Activated CD8-positive, alpha-beta memory T cell treated with anti-CD3 and anti-CD28 coated beads, Interleukin-2, amount 50 U/mL, for 1 hour (primary cell): ENCODE data around the gene COL13A1.

Source experiments
- DNase-seq: peaks from one replicate; pipeline ENCODE4 v3.0.0-alpha.2; 2020; ENCODE audit errors: extremely low read depth

Gene COL13A1

DNA sequence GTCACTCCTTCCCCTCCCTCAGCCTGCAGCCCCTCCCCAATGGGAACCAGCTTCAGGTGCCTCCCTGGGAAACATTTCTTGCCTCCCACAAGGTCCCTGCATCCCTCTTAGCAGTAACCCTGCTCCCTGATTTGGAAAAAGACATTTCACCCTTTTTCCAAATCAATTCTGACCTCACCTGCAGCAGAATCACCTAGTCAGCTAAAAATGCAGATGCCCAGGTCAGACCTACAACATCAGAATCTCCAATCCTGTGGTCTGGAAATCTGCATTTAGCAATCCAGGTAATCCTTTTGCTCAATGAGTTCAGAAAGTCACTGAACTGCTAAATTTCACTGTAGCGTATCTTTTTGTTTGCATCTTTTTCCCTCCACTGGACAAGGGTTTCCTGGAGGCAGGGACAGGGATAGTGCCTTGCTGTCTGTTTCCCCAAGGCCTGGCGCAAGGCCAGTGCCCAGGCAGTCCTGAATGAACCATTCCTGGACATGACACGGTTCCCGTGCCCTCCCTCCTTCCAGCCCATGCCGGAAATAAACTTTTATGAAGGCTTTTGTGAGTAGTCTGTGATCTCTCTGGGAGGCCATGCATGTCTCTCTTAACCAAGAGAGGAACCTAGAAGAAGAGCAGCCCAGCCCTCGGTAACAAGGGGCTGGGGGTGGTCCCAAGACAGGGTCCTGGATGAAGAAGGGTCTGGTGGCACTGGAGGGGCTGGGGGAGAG is 44.0 kb downstream of the COL13A1 start:
- DNase-seq = no peak

DNA sequence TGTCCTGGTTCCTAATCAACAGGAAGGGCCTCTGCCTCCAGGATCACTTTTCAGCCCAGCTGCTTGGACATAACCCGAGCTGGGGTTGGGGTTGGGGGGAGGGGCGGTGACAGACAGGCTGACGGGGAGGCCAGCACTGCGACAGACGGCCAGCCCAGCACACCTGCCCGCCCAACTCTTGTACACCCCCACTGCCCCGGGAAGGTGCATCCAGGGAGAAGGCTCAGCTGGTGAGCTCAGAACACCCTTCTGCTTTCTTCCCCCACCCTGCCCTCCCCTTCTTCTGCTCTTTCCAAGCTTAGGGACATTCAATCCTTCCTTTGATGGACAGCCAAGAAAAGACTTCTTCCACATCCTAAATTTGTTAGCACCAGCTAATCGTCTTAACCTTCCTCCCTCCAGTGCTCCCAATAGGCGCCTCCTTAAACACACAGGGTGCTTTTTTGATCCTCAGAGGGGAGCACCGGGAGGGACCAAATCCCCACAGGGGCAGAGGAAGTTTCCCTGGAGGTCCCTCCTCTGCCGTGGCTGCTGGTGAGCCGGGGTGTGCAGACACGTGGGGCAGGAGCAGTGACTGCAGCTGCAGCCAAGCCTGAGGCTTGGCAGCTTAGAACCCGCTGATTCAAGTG is 44.7 kb downstream of the COL13A1 start:
- no peak for DNase-seq

DNA sequence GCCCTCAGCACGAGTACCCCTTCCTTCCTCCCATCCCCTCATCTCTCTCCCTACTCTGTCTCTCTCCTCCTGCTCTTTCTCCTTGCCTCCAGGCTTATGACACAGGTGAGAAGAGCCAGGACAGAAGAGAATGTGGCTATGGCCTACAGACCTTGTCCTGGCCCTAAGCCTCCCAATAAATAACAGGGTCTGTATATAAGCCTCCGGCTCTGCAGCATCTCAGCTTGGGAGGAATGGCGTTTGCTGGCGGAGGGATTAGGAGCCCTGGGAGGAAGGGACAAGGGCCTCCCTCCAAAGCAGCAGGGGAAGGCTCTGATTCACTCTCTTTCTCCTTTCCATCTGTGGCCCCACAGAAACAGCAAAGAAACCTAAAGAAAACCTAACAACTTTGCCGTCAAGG is 45.8 kb downstream of the COL13A1 start:
- no peak for DNase-seq

DNA sequence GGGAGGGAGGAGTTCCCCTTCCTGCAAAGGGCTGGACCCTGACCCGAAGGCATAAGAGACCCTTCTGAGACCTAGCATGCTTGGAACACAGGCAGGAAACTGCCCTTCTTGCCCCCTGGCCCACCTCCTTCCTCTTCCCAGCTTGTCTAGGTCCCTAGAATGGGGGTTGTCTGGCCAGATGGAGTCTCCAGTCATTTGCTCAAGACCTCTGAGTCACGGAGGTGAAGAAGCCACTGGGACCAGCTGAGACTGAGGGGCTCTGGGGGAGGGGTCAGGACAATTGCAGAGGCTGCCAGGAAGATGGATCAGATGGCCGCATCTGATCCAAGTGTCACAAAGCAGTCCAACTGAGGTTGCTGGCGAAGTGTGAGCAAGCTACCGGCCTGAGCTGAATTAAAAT is 46.2 kb downstream of the COL13A1 start:
- no peak for DNase-seq

DNA sequence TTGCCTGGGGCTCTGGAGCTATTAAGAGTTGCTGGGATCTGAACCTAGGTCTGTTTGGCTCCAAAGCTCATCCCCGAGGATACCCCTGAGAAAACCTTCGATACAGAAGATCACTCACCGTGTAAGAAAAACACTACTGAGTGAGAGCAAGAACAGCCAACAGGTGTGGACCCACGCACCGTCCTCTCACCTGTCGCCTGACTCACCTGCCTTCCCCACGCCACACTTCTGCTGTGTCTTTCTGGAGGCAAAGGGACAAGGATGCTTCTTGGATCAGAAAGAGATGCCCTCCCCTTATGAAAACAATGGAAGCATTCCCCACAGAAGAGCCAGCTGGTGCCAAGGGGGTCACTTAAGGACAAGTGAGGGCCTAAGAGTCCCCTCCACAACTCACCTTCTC is 46.7 kb downstream of the COL13A1 start:
- no peak for DNase-seq

DNA sequence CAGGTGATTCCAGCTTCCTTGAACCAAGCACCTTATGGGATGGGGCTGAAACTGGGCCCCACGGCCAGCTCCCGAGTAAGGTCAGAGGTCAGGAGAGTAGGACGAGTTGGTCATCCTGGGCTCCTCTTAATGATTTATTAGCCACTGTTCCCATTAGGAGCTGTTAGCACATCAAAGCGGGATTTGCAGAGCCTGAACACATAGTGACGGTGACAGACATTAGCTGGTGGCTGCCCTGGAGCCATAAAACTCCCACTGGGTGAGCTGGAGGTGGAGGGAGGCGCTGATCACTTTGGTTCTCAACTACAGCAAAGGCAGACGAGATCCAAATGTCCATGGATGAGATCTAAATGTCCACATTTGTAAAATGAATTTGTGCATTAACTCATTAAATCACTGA is 48.1 kb downstream of the COL13A1 start:
- DNase-seq = no peak

DNA sequence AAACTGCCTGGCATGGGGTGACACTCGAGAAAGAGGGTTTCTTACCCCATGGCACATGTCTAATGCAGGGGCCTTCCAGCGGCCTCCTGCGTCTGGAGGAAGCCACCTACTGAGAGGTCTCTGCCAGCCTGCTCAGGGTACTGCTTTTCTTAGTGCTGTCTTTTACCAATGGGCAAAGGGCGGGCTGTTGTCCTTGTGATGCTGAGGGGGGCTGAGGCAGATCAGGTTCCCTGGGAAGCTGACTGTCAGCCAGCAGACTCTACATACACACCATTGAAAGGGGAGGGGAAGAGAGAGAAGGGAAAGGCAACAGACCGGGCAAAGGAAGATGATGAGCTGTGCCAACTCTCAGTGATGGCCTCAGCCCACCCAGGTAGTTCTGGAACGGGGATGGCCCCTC is 48.7 kb downstream of the COL13A1 start:
- DNase-seq = no peak

DNA sequence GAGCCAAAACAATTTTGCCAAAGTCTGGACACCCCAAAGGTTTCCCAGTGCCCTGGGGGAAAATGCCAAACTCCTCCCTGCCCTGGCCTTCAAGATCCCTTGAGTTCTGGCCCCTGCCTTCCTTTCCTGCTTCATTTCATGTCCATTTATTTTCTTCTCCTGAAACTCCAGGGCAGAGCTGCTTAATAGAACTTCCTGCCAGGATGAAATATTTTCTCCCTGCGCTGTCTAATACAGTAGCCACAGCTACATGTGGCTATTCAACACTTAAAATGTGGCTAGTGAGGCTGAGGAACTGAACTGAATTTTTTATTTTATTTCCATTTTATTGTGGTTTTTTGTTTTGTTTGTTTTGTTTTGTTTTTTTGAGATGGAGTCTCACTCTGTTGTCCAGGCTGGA is 49.6 kb downstream of the COL13A1 start:
- no peak for DNase-seq

DNA sequence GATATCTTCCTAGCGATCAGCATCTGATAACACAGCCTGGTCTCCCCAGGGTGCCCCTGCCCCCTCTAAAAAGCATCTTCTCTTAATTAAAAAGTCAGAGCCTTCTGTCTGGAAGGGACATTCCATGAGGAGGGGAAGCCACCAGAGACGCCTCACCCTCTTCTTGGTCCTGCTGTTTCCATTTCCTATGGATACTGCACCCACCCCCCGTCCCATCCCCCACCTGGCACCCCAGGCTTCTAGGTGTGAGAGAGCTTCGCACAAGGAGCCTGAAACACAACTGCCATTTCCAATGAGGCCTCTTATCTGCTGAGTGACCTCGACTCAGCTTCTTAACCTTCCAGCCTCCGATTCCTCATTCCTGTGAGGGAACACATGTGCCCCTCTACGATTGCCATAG is 51.4 kb downstream of the COL13A1 start:
- DNase-seq = no peak

DNA sequence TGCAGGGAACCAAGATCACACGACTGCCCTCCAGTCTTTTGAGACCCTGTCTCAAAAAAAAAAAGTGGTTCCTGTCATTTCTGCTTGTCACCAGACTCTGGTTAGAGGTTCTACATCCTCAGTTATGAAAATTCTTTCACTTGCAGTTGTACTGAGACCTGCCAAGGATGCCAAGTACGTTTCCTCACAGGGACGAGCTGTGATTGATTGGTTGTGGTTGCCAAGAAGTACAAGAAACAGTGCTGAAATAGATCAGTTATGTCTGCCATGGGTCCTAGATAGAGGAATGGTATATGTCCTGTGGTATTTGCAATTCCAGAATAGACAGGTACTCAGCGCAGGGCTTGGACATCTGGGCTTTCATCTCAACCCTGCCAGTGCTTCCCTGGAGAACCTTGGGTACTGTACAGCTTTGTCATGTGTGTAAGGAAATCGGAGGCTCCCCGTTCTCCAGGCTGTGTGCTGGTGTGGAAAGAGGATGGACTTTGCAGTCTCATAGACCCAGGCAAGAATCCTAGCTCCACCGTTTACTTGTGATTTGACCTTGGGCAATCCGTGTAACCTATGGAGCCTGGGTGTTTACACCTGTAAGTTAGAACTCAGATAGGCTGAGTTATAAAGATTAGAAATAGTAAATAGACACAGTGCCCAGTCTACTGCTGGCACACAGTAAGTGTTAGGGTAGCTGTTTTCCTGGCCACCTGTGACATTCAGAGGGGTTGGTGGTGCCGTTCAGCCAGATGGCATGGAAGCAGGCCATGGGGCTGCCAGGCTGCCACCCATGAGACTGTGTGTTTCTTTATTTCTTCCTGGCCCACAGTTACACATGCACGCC is 53.0 kb downstream of the COL13A1 start:
- no peak for DNase-seq

DNA sequence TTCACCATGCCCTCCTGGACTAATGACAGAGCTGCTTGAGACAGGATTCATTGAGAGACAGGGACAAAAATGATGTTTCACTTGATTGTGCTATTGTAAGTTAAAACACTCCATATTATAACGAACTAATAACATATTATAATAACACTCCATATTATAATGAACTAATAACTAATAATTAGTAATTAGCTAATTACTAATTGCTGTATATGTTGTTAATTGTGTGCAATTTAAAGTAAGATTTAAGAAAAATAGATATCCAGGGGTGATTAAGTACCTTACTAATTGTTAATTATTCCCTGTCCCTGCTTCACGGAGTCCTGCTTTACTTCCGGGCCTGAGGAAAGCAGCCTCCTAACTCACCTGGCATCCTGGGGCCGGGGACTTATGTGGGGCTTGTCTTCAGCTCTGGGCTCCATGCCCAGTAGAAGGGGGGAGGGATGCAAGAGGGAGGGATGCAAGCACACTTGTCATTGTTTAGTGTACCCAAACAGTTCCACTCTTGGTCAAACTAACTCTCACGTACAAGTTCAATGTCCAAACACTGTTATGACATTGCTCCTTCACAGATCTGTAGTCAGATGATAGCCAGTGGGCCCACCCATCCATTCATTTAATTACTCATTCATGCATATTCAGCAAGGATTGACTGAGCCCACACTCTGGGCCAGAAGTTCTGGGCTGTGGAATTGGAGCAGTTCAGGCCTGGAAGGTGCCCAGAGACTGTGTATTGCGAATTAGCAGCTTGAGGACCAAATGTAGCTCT is 53.8 kb downstream of the COL13A1 start:
- DNase-seq = no peak

DNA sequence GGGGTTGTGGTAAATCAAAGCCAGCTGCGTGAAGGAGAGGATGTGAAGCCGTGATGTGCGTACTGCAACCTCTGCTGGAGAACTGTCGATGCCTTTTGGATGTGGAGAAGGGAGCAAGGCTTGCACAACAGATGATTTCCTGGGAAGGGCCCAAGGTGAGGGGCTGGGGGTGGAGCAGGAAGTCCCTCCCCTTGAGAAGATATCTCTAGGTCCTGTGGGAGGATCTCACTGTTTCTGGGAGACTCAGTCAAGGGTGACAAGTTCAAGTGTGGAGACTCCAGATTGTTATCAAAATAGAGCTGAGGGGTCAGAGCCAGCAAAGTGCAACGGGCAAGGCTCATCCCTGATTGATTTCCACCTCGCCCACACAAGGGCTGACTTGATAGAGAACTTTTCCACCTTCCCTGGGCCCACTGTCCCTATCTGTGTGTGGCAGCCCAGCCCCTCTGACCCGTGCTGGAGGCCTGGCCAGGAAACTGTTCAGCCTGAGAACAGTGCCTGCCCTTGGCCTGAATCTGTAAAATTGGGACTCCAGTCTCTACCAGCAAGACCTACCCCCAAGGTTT is 55.0 kb downstream of the COL13A1 start:
- DNase-seq = no peak

DNA sequence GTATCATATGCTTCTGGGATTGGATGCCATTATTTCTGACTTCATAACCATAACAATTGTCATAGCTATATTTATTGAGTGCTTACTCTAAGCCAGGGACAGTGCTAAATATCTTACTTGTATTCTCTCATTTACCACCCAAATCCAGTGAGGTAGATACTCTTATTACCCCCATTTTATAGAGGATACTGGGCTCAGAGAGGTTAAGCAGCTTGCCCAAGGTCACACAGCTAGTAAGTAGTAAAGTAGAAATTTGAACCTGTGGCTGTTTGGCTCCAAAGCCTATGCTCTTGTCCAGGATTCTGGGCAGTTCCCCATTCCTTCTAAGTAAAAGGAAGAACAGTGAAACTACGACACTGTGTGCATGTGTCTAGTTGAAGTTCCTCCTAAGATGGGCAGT is 56.5 kb downstream of the COL13A1 start:
- no peak for DNase-seq

DNA sequence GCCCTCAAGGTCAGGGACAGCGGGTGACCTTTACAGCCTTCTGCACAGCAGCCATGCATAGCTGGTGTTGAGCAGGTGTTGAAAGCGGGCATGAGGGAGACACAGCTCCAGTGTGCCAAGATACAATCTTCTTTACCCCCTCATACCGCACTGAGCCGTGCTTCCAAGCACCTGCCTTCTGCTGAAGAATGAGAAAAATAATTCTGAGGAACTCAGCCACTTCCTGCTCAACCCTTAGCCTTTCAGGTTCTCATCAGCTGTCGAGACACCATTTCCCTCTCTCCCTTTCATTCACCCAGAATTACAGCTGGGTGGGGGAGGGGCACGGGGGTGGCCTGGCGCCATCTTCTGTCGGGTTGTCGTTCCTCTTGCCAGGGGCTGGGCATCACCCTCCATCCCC is 58.6 kb downstream of the COL13A1 start:
- DNase-seq = no peak

DNA sequence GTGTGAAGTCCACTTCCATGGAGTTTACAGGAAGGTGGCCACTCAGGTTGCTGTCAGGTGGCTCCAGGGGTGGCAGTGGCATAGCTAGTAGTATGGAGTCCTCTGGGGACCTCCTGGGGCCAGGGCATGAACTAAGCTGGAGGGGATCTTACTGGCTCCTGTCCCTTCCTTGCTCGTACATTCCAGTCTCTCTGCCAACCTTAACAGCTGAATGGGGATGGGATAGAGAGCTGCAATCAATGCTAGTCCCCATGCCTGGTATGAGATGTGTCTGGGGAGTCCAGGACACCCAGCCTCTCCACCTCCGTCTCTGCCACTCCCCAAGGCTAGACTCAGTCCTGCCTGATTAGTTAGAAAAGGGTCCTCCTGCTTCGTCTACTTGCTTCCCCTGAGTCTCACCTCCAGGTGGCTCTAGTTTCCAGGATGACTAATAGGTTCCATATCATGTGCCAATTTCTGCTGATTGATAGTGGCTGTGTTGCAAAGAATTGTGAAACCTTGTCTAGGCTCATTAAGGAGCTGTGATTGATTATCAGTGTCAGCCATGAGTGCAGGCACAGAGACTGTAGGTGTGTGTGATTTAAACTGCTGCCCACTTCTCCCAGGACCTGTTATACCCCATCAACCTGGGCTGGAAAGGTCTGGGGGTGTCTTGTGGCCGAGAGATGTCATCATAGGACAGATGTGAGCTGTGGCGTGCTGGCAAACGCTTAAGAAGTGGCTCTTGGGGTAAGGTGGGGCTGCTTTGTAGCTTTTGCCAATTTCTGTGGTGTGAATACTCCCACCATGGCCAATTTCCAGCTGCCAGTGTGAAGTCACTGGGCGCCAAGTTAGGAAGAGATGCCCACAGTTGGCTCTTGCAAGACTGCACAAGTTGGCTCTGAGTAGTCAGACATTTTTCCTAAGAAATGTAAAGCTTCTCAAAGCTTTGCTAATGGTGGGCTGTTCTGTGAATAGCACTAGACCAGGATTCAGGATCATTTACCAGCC is 59.8 kb downstream of the COL13A1 start:
- no peak for DNase-seq

DNA sequence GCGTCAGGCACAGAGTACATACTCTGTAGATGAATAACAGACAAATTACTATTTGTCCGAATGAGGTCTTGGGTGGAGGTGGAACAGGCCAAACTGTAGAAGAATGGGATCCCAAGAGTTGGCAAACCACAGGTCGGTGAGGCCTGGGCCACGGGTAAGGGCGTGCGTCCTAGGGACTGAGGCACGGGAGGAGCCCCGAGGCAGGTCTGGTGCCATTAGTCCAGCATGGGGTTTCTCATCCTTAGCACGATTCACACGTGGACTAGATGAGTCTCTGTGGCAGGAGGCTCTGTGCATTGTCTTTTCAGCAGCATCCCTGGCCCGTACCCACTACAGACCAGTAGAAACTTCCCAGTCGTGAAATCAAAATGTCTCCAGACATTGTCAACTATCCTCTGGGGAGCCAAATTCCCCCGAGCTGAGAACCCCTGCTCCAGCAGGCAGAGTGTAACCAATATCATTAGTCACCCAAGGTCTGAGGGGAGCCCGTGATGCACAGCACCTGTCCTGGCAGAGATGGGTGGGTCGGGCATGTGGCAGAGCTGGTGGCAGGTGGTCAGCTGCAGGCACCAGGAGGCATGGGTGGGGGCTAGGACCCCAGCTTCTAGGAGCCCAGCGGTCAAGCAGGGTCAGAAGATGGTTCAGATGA is 61.3 kb downstream of the COL13A1 start:
- no peak for DNase-seq

DNA sequence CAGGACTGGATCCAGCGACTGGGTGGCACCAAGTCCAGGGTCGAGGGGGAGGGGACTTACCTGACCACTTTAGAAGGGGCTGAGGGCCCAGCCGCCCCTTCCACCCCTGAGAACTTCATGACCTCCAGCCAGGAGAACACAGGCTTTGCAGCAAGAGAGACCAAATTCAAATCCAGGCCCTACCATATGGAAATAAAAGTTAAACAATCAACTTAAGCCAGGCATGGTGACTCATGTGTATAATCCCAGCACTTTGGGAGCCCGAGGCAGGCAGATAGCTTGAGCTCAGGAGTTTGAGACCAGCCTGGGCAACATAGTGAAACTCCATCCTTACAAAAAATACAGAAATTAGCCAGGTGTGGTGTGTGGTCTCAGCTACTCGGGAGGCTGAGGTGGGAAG is 61.9 kb downstream of the COL13A1 start:
- no peak for DNase-seq

DNA sequence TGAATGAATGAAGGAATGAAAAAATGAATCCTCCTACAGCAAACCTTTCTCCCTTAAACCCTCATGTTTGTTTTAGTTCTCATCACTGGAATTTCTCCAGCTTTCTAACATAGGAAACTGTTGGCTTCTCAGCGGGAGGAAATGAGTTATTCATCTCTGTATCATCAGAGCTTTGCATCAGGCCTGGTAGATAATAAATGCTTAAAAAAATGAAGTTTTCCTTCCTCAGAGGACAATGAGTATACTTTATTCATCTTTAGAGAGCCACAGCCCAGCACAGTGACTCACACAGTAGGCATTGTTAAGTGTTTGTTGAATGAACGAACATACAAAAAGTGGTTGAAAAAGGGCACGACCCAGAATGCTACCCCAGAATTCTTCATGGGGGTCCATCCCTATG is 62.6 kb downstream of the COL13A1 start:
- DNase-seq = no peak

DNA sequence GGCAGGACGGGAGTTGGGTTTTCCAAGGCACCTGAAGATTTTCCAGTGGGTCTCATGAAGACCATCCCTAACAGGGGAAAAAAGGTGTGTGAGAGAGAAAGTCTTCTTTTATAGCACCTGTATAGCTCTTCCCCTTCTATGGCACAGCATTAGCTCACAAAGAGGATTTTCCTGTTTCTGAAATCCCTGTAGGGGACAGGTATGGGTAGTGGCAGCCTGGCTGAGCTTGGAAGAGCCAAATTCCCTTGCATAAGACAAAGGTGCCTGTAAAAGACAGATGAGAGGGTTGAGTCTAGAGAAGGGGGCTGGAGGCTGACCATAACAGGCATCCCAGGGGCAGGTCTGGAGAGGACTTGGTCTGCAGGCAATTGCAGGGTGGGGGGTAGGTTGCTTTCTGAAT is 63.7 kb downstream of the COL13A1 start:
- no peak for DNase-seq

DNA sequence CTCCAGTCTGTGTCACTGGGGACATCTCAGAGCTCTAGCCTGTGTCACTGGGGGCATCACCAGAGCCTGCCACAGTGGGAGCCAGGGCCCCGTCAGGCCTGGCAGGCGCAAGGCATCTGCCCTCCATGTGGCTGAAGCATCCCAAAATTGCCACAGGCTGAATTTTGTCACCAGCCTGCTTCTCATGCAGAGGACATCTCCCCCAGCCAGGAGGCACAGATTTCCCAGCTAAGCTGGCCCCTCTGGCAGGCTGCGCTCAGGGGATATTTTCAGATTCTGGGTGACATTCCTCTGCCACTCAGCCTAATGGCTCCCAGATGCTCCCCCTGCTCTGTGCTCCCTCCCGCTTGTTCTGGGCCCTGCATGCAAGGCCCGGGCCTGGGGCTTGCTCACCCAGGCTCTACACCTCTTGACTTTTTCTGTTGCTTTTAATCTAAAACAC is 64.6 kb downstream of the COL13A1 start:
- no peak for DNase-seq
